ENCODE measurements around the gene GPHB5.
"Not testable (repeated sequence)": the region's sequence is repeated elsewhere in the genome, so short reads cannot be mapped to it uniquely, and the experiment has no call there.

GPHB5 gene

DNA sequence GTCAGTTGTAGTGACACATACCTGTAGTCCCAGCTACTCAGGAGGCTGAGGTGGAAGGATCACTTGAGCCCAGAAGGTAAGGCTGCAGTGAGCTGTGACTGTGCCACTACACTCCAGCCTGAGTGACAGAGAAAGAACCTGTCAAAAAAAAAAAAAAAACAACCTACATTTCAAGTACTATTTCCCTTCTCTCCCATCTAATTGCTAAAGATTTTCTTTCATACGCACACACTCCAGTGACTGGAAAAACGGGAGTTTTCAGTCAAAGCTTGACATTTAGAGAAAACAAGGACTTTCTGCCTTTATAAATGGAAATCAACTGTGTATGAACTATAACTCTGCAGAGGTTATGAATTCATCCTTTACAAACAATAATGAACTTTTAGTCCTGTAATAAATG, 25.9 kb downstream of the GPHB5 start:
- no peak for DNase-seq

DNA sequence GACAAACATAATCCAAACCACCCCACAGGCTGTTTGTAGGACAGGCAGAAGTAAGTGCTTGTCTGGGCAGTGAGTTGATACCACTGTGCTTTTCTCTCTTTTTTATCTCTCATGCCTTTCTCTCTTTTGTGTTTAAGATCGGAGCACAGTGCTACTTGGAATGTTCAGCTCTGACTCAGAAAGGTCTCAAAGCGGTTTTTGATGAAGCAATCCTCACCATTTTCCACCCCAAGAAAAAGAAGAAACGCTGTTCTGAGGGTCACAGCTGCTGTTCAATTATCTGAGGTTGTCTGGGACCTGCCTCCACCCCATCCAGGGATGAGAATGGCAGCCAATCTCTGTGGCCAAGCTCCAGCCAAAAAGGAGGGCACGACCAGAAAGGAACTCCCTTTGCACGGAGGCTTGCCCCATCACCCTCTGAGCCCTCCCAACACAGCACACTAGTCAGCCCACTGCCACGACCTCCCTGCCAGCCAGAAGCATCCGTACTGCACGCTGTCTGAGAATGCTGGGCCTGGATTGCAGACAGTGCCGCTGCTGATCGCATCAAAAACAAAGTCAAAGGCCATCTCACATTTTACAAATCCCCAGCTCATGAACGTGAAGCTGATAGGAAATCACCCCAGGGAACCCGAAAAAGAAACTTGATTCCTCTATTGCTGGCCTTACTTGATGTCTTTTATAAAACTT, 27.8 kb downstream of the GPHB5 start:
- no peak for DNase-seq

DNA sequence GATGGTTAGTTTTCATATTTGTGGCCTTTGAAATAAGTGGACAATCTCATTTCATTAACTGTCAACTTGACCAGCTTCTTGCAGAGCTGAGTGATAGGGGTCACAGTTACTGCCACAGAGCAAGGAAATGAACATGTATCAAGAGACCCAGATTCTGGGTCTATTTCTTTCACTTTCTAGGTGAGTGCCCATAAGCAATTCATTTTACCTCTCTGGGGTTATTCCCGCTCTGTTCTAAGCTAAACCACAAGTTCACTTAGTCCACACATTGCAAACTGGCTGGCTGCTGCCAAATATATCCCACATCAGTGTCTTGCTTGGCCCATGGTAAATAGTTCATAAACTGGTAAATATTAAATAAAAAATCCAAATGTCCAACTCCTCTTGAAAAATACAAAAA, 29.9 kb downstream of the GPHB5 start:
- no peak for DNase-seq

DNA sequence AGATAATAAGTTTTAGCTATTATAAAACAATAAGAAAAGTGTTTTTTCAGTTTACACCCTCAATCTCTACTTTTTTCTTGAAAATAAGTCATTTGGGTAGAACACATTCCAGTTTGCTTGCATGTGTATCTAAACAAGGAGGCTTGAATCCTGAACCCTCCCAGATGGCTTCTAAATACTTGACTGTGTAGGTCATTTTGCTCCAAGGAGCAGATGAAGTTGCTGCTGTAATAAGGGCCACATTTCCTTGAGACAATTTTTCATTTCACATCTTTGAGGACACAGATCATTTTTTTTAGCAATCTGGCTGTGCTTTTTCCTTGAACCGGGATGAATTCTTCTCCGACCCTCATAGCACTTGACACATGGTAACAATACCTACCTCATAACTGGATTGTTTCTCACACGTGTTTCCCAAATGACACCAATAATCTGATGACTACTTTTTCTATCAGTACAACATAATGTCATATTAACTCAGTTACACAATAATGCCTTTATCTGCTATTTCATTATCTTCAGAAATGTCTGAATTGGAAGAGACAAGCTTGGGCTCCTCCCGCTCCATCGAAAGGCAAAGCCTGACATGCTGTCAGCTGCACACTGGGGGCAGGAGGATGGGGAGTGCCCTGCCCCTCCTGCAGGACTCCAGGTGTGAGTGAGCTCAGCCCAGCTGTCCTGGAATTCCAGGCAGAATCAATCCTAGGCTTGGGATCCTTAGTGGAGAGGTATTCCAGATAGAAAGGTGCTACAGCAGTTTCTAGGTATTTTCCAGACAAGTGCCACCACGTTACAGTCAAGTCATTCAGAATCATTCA, 30.9 kb downstream of the GPHB5 start:
- no peak for DNase-seq

DNA sequence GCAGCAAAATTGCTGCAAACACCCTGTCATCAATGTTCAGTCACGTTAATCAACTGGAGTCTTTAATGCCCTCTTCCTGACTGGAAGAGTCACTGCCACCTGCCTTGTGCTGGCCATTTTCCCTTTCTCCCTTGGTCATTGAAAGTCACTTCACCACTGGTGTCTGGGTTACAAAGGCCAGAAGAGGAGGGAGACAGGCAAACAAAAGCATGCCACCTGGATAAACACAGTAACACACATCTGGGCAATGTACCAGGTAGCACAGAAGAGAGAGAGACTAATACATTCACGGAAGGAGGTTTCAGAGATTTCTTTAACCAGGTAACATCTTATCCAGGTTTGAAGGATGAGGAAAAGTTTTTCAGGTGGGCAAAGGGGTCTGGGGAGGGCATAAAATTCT, 32.7 kb downstream of the GPHB5 start:
- no peak for DNase-seq

DNA sequence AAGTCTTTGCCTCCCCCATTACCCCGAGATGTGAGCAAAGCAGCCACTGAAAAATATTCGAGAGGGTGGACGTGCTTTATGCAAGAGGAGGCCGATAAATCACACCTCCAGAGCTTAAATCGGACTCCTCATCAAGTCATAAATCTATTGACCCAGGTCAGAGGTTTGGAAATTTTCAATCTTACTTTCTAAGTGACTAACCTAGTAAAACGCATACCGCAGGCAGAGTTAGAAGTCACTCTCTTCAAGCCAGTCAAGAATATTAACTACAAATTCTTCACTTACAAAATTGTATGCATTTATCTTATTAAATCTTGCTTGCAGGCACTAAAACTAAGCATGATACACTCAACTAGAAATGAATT, 34.9 kb downstream of the GPHB5 start:
- no peak for DNase-seq

DNA sequence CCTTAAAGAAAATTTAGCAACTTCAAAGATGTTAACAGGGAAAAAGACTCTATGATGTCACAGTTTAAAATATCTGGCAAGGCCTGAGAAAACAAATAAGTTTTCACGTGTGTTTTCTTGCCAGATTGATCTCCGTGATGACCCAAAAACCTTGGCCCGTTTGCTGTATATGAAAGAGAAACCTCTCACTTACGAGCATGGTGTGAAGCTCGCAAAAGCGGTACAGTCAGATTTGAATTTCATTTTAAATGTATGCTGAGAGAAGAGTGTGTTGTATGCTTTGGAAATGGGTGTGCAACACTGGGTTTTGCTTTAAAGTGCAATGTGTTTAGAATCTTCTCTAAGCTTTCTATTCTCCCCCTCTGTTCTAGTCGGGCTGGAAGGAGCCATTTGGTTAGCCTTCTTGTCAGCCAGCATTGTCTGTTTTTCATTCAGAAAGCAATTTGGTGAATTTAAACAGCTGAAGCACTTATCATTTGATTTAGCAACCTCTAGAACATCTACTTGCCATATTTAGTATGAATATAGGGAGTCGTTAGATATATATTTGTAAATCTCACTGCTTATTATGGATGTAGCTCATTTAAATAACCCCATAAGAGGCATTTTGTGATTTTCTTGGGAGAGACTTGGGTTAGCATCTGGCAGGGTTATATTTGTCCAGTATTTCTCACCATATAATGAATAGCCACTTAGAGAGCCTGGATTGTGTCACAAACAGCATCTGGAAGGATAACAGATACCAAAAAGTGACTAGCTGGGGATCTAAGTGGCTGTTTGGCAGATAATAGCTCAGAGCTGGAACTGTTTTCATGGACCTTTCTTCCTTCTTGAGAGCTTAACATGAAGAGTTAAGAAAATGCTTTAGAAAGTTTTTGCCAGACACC, 35.5 kb downstream of the GPHB5 start:
- no peak for DNase-seq

DNA sequence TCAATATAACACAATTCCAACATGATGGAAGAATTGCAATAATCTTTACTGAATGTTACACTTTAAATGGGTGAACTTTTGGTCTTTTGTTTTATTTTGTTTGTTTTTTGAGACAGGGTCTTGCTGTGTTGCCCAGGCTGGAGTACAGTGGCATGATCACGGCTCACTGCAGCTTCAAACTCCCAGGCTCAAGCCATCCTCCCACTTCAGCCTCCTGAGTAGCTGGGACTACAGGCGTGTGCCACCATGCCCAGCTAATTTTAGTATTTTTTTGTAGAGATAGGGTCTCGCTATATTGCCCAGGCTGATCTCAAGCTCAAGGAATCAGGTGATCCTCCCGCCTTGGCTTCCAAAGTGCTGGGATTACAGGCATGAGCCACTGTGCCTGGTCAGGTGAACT, 38.8 kb downstream of the GPHB5 start:
- DNase-seq: not testable (repeated sequence)

DNA sequence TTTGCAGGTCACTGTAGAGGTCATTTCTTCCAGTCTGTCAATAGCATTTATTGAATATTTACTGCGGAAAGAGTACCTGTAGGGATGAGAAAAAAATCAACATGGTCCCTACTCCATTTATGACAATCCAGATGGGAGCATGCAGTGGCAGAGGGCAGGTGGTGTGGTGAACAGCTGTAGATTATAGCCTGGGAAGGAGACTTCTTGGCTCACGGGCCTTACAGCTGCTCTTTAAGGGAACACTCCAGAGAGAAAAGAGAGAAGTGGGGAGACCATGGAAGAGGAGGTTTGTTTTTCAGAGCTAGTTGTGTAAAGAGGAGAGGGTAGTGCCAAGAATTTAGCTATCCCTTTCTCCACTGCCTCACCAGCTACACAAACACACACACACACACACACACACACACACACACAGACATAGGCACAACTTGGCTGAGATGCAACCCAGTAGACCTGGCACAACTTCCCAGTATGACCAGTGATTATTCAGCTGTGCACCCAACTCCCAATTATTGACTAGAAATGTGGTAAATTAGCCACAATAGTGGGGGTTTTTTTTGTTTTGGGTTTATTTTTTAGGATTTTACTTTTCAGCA, 41.0 kb downstream of the GPHB5 start:
- no peak for DNase-seq

DNA sequence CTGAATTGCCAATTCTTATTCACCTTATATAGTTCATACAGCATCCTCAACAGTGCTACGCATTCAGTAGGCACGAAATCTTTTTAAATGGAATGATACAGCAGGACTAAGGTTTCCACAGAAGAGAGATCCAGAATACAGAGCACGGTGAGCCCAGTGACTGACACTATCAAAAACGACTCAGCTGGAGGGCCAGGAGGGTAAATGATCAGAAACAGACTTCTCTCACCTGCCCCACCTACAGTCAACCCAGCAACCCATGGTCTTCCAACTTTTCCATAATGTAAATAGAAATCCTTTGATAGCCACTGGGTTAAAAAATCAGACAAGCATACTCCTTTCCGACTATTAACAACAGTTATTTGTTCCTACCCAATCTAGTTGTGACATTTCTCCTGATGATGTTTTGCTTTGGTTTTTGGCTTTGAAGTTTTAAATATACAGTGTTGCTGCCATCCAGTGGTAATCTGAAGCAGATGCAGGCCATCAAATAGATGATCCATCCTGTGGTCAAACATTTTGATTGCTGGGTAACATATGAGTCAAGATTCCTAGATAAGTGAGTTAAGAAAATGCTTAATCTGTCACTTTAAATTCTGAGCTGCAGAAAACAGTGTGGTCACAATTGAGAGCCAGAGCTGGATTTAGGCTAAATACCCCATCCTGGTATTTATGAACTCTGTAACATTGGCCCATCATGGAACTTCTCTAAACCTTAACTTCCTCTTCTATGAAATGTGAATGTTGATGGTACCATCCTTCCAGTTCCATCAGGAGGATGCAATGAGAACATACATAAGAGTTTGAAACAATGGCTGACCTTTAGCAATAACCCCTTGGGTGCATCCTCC, 42.0 kb downstream of the GPHB5 start:
- no peak for DNase-seq

DNA sequence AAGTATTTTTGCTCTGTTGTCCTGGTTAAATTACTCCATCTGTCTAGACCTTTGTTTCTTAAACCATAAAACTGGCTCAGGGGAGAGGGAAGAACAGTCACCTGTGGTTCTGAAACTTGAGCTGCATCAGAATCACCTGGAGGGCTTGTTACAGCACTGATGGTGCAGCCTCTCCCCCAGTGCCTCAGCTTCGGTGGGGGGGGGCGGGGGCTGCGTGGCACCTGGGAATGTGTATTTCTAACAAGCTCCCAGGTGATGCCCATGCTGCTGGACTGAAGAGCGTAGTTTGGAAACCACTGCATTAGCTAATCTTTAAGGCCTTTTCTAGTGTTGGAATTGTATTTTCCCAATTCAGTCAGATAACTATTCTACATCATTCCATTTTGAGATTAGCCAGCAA, 42.7 kb downstream of the GPHB5 start:
- no peak for DNase-seq

DNA sequence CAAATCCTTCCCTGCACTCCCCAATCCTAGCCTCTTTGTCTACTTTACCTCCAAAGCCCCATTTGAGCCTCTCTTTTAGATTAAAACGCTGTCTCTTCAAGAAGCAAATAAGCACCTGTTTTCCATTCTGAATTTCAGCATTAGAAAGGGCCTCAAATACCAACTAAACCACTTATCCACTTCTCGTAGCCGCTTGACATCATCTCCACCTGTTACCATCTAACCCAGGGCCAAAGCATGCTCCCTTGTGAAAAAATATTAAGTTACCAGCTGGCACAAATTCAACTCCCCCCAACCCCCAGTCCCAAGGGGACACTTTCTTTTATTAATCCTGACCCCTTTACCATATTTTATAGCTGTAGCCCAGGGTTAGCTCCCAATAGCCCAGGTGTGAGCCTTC, 43.1 kb downstream of the GPHB5 start:
- DNase-seq: no peak

DNA sequence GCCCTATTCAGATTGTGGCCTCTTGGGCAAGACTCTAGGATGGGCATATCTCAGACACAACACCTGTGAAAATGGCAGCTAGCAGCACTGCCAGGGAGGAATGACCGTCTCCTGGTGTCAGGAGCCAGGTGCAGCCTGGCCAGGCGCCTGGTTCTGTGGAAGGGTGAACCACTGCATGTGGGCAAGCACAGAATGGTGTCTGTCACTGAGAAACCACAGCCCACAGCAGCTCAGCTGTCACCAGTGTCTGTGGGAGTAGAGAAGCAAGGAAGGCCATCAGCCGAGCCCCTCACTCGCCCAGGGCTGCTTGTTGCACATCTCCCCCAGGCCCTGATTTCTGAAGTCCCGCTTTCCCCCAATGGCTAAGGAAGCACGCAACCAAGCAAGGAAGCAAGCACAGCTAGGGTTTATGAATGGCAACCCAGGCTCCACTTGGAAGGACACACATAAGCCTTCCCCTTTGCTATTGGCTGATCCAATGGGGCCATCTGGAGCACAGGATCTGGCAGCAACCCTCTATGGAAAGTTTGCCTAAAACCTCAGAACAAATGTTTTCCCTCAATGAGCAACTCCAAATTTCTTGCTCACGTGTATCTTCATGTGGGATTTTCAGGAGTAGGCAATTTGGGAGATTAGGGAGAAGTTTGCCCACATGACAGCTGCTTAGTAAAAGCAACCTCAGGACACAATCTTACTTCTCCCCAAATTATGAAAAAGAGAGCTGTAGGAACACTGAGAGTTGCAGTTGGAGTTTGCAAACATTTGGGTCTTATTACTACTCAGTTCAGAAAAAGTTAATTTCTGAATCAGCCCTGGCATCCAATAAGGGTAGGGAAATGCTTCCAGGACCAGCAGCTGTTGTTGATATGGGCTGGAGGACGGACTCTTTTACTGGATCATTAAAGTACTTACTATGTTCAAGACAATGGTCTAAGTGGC, 44.7 kb downstream of the GPHB5 start:
- no peak for DNase-seq

DNA sequence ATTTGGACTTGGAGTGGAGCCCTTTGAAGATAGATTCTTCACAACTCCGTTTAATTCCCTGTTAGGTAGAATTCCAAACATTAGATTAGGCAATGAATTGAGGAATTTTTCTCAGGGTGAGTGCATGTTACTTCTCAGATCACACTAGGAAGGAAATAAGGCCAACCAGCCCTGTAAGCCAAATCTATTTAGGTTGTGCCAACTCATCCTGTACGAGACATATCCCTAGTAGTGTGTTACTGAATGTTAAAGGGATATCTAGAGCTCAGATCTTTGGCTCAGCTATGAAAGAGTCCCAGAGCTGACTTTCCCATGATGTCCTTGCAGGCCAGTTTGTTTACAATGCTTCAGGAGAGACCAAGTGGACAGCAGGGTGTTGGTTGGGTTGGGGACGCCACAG, 45.6 kb downstream of the GPHB5 start:
- no peak for DNase-seq

DNA sequence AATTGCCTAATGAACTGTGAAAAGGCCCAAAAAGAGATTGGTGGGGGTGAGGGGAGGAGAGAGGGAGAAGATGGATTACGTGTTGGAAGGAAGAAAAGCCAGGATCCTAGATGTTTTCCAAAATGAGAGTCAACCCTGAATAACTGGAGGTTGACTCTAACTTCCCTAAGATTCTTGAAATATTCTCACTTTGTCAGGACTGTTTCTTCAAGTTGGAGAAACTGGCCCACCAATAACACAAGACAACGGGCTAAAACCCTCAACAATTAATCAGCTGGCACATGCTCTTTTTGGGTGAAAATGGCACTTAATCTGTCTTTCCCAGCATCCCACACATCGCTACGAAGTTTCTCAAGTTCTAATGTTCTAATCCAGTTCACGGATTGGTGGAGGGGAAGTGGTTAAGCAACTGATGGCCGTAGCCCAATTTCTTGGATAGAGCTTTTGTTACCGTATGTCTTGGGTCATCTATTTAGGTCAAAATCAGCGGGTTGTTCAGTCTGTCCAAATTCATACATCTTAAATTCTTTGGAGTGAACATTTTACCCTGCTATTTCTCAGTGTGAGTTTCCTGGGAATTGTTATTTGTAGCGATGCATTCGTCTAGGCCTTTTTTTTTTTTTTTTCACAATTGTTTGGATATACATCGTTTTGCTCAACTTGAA, 49.0 kb downstream of the GPHB5 start:
- no peak for DNase-seq

DNA sequence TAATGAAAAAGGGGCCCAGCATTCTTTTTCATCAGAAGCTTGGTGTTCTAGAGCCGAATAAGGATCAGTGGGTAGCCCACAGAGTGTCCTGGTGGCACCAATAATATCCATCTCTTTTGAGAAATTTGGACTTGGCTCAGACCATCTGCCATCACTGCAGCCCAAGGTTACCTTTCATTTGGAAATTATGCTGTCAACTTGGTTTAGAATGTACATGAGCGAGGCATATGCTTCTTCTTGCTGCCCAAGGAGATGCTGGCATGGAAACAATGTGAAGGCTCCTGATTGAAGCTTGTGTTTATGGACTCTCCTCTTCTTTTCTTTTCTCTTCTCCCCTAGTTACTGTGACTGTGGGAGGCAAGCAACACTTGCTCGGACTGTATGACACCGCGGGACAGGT, 50.0 kb downstream of the GPHB5 start:
- no peak for DNase-seq

DNA sequence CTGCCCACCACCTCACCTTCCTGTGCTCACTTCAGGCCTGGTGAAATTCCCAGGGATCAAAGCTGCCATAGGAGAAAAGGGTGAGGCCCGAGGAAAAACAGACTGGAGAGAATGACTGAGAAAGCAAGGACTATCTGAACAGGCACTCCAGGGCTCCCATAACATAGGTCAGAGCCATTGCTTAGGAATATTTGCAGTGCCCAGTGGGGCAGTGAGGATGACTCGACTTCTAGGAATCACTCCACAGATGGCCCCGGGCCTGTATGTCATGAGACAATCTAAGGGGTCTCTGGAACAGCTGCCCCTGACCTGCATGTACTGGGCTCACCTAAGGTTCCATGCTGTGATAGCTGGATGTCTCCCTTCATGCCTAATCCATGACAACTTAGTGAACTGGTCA, 51.6 kb downstream of the GPHB5 start:
- DNase-seq: no peak

DNA sequence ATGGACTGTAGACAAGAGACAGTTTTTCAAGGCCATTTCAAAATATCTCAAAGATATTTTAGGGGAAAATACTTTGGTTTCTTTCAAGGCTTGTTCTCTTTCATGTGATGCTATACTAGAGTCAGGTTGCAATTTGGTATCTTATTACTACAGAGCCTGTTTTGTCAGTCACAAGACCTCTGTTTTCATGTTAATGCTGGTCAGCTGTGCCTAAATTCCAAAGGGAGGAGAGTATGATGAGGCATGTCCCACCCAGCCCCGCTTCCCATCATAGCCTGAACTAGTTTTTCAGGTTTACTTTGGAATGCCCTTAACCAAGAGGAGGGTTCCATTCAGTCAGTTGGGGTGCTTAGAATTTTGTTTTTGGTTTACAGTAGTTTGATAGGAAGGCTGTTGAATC, 52.6 kb downstream of the GPHB5 start:
- no peak for DNase-seq

Data from activated gamma-delta T cell treated with Interleukin-2 at 50 U/mL for 16 hours (primary cell).